Common myeloid progenitor, CD34-positive (primary cell): ENCODE data around the gene SH3GL3.

ENCODE experiments used
- CTCF ChIA-PET: fragments of 350-600 bp; sonication (Branson Sonifier 250); formaldehyde crosslinking; loops from one replicate; lab custom pipeline; 2021; ENCODE audit warnings: antibody characterized with exemption; lab: Charles Lee
- POLR2A ChIA-PET: fragments of 350-600 bp; sonication (Branson Sonifier 250); formaldehyde crosslinking; loops from one replicate; lab custom pipeline; 2021; ENCODE audit warnings: antibody characterized with exemption; lab: Charles Lee
- DNase-seq, 3 donors: peaks; one replicate each; pipeline versions ENCODE4 v3.0.0 to v3.0.0-alpha.2; 2013
- H3K27ac ChIP-seq, 2 experiments: 1 replicate in 1 of 2; 2 replicates in 1 of 2; pipeline ENCODE4 v1.7.0; 2013; ENCODE audit warnings: inconsistent platforms in 2 of 2, low read length in 2 of 2, mild to moderate bottlenecking in 2 of 2, low read depth in 1 of 2, moderate library complexity in 1 of 2; ENCODE audit not compliant: severe bottlenecking in 2 of 2, insufficient read depth in 1 of 2, poor library complexity in 1 of 2
- H3K27me3 ChIP-seq, 5 experiments: replicated peaks in 2 of 5; 1 replicate in 3 of 5; 2 replicates in 2 of 5; pipeline versions ENCODE4 v1.6.1 to v1.7.0; 2013; ENCODE audit warnings: low read length in 4 of 5, mild to moderate bottlenecking in 2 of 5, moderate library complexity in 2 of 5, inconsistent platforms in 1 of 5; ENCODE audit not compliant: insufficient read depth in 5 of 5, control insufficient read depth in 4 of 5
- H3K36me3 ChIP-seq, 4 experiments: 1 replicate in 2 of 4; 2 replicates in 2 of 4; pipeline versions ENCODE4 v1.6.1 to v1.7.0; 2013; ENCODE audit warnings: low read length in 3 of 4, control low read depth in 1 of 4, mild to moderate bottlenecking in 1 of 4; ENCODE audit not compliant: control insufficient read depth in 4 of 4, insufficient read depth in 4 of 4
- H3K4me1 ChIP-seq, 4 experiments: 1 replicate in 3 of 4; 2 replicates in 1 of 4; pipeline versions ENCODE4 v1.6.1 to v1.7.1; 2013; ENCODE audit warnings: low read length in 3 of 4, mild to moderate bottlenecking in 3 of 4, control low read depth in 1 of 4, inconsistent platforms in 1 of 4, moderate library complexity in 1 of 4; ENCODE audit not compliant: control insufficient read depth in 4 of 4, insufficient read depth in 4 of 4; ENCODE audit errors: control extremely low read depth in 1 of 4
- H3K4me3 ChIP-seq, 7 experiments: 1 replicate in 4 of 7; 2 replicates in 3 of 7; pipeline versions ENCODE4 v1.5.1 to v1.7.0; 2013; ENCODE audit warnings: mild to moderate bottlenecking in 7 of 7, low read length in 6 of 7, moderate library complexity in 6 of 7, inconsistent platforms in 2 of 7, low read depth in 2 of 7, control low read depth in 1 of 7; ENCODE audit not compliant: insufficient read depth in 4 of 7, control insufficient read depth in 1 of 7; ENCODE audit errors: extremely low read depth in 1 of 7
- H3K9me3 ChIP-seq, 5 experiments: 1 replicate in 4 of 5; 2 replicates in 1 of 5; pipeline versions ENCODE4 v1.6.1 to v1.7.1; 2013; ENCODE audit warnings: low read length in 4 of 5, mild to moderate bottlenecking in 2 of 5, inconsistent platforms in 1 of 5, low read depth in 1 of 5, moderate library complexity in 1 of 5; ENCODE audit not compliant: control insufficient read depth in 4 of 5, insufficient read depth in 2 of 5; ENCODE audit errors: control extremely low read depth in 1 of 5
- WGBS: methylation state at CpG from one replicate; pipeline ENCODE4 v1.1.5; 2013; ENCODE audit not compliant: insufficient coverage; 5-methylcytosine and 5-hydroxymethylcytosine counted together

Gene SH3GL3

DNA sequence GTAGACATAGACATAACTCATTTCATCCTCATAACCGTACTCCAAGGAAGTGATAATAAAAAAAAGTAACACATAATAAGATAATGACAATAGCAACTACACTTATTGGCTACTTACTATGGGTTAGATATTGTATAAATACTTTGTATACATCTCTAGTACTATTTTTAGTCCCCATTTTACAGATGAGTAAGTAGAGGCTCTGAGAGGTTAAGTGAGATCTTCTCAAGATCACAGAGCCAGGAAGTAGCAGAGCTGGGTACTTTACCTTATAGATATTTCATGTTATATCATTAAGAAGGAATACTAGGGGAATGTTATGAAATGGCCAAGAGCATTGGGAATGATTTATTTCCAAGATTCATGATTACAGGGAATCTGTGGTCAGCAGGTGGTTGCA, 157.4 kb downstream of the SH3GL3 start:
- H3K27ac ChIP-seq = no peak overlapping the region
- no CpG with 5 or more reads among the region's 1 CpG for WGBS
- H3K4me3 ChIP-seq = no peak overlapping the region
- no peaks in the 10 kb centered on the region for H3K9me3 ChIP-seq
- no peaks in the 10 kb centered on the region for H3K36me3 ChIP-seq
- ChIA-PET CTCF (interaction anchor here (1.5 kb wide), 1 partner anchor 39 kb away, joined by 3 read pairs; no protein-coding TSS in a partner anchor), POLR2A (no interaction called here)
- no peaks in the 10 kb centered on the region for H3K4me1 ChIP-seq
- no peaks in the 10 kb centered on the region for H3K27me3 ChIP-seq
- no peak for DNase-seq

DNA sequence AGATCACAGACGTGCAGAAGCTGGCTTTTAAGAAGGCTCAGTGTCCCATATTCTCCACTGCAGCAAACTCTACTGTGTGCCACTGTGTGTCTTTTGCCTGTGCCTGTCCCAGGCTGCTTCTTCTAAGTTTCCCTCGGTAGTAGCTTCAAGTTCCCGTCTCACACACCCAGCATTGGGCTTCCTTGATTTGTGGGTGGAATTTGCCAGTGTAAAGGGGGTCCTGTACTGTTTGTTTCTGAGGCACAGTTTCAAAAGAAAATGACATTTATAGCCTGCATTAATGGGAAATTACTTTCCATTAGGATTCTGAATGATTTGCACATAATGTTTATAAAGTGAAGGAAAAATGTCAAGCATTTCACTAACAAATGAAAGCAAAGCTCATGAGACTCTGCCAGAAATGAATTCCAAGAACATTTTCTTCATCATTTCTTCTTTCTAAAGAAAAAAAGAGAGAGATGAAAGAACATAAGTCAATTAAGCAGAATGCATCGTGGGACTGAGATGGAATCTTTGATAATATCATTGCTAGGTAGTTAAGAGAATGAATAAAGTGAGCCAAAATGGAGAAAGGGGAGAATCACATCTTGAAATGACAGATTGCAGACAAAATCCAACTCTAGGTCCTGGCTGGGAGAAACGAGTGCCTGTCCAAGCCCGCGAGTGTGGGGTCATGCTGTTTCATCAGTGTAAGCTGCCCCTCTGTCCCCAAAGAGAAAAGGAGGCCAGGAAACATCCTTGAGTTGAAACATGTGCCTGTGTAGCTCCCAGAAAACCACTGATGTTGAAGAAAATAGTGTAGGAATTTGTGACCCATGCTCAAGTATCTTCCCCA, 158.2 kb downstream of the SH3GL3 start:
- no peak overlapping the region for H3K4me3 ChIP-seq
- H3K36me3 ChIP-seq = no peaks in the 10 kb centered on the region
- WGBS = 92% methylated on average over 4 of the region's 7 CpGs
- no peaks in the 10 kb centered on the region for H3K27me3 ChIP-seq
- ChIA-PET CTCF (interaction anchor here (1.5 kb wide), 1 partner anchor 40 kb away, joined by 3 read pairs; no protein-coding TSS in a partner anchor), POLR2A (no interaction called here)
- no peaks in the 10 kb centered on the region for H3K4me1 ChIP-seq
- no peak for DNase-seq
- no peak overlapping the region for H3K27ac ChIP-seq
- no peaks in the 10 kb centered on the region for H3K9me3 ChIP-seq

- WGBS = 100% methylated on average over 3 of the region's 3 CpGs
- Histone ChIP-seq H3K27ac (no peak overlapping the region), H3K36me3 (no peaks in the 10 kb centered on the region), H3K4me3 (no peak overlapping the region), H3K4me1 (no peaks in the 10 kb centered on the region), H3K27me3 (no peaks in the 10 kb centered on the region), H3K9me3 (no peaks in the 10 kb centered on the region)
- POLR2A ChIA-PET = no interaction called here
- CTCF ChIA-PET = no interaction called here
- DNase-seq = no peak
Measured at GRCh38 chr15:83610132-83610531, 163.0 kb downstream of the SH3GL3 start.

GRCh38 chr15:83610901-83611685, 164.0 kb downstream of the SH3GL3 start:
- no peaks in the 10 kb centered on the region for H3K36me3 ChIP-seq
- CTCF ChIA-PET = no interaction called here
- DNase-seq = no peak
- H3K9me3 ChIP-seq = no peaks in the 10 kb centered on the region
- no peaks in the 10 kb centered on the region for H3K4me1 ChIP-seq
- no peak overlapping the region for H3K27ac ChIP-seq
- 90% methylated on average over 7 of the region's 9 CpGs for WGBS
- H3K4me3 ChIP-seq = no peak overlapping the region
- H3K27me3 ChIP-seq = no peaks in the 10 kb centered on the region
- POLR2A ChIA-PET = no interaction called here

DNA sequence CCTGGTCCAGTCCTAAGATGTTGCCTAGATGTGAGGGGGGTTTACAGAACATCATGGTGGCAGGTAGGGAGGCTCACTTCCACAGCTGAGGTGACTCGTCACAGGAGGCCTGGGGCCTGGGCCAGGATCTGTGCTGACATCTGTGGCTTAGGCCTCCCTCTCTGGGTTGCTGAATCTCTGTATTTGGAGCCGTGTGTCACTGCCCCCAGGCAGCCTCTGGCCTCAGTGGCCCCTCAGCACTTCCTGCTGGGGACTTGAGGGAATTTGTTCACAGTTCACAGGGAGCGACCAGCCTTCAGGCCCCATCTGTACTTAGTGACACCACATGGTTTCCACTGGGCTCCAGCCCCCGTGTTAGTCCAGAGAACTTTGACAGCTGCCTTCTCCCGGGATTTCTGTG, 165.1 kb downstream of the SH3GL3 start:
- Histone ChIP-seq H3K27ac (no peak overlapping the region), H3K36me3 (no peaks in the 10 kb centered on the region), H3K4me3 (no peak overlapping the region), H3K9me3 (no peaks in the 10 kb centered on the region), H3K4me1 (no peaks in the 10 kb centered on the region), H3K27me3 (no peaks in the 10 kb centered on the region)
- DNase-seq = no peak
- CTCF ChIA-PET = no interaction called here
- 100% methylated on average over 5 of the region's 5 CpGs for WGBS
- POLR2A ChIA-PET = no interaction called here

DNA sequence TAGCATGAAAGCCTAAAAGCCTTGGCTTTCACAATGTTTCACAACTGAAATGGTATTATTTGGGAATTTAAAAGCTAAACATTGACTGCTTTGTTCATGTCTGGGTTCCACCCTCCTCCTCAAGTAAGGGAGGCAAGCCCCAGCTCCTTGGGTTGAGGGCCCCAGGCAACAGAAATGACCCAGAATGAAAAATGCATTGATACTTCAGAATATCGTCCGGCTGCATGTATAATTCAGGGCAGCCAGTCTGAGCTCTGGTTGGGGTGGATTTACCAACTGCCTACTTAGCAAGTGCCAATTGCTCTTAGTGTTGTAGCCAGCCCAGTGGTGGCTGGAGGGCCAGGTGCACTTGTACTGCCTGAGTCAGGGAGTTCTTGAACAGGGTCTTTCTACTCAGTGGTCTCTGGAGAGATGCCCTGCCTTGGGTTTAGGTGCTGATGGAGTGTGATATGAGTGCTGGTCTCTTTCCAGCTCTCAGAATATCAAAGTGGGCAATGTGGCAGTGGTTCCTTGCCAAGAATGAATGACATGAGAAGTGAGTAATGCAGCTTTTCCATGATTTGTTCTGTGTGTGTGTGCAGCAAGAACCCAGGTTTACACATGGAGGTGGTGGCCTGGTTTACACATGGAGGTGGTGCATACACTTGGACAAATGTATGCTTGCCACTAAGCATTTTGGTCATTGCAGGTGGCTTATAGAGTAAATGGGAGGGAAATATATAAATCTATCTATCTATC, 165.9 kb downstream of the SH3GL3 start:
- no peak overlapping the region for H3K4me3 ChIP-seq
- DNase-seq = no peak
- H3K27ac ChIP-seq = no peak overlapping the region
- 100% methylated on average over 2 of the region's 2 CpGs for WGBS
- no peaks in the 10 kb centered on the region for H3K4me1 ChIP-seq
- no peaks in the 10 kb centered on the region for H3K36me3 ChIP-seq
- ChIA-PET CTCF (no interaction called here), POLR2A (no interaction called here)
- H3K9me3 ChIP-seq = no peaks in the 10 kb centered on the region
- no peaks in the 10 kb centered on the region for H3K27me3 ChIP-seq
